Caco-2 (cell line): ENCODE measurements around the gene MCU. TPM values are rescaled to one million over a fixed set of nuclear protein-coding genes. Genes with fewer than 3 reads are reported as not detected.
"Not testable (repeated sequence)": the region's sequence is repeated elsewhere in the genome, so short reads cannot be mapped to it uniquely, and the experiment has no call there.

Source experiments
- BruUV-seq: library from RNA; stranded (reverse); fragments of 400-500 nt; replicated peaks from 2 replicates; lab custom pipeline; 2021; lab: Mats Ljungman, UMichigan
- CTCF ChIA-PET: fragments of 300-600 bp; sonication (Branson Sonifier 250); formaldehyde crosslinking; loops from one replicate; lab custom pipeline; 2022; ENCODE audit warnings: antibody characterized with exemption; lab: Charles Lee
- POLR2A ChIA-PET: fragments of 300-600 bp; sonication (Branson Sonifier 250); formaldehyde crosslinking; loops from one replicate; lab custom pipeline; 2022; ENCODE audit warnings: antibody characterized with exemption; lab: Charles Lee
- DNase-seq, 2 experiments: peaks; one replicate each; pipeline versions ENCODE4 v3.0.0 to v3.0.0-alpha.2; 2020 to 2022
- H3K27me3 ChIP-seq: replicated peaks from 2 replicates; pipeline ENCODE4 v1.6.0; 2011; ENCODE audit warnings: low read length; ENCODE audit not compliant: control insufficient read depth, insufficient read depth
- H3K36me3 ChIP-seq: 2 replicates; pipeline ENCODE4 v1.5.1; 2011; ENCODE audit warnings: low read length; ENCODE audit not compliant: control insufficient read depth, insufficient read depth
- H3K4me1 ChIP-seq: fragments of 250-450 bp; sonication (Bioruptor Pico); 2 replicates; pipeline ENCODE4 v1.5.1; 2020; ENCODE audit warnings: mild to moderate bottlenecking
- H3K4me3 ChIP-seq: 2 replicates; pipeline ENCODE4 v1.5.1; 2011; ENCODE audit warnings: low read depth, mild to moderate bottlenecking, control low read depth, low read length
- H3K9me3 ChIP-seq: fragments of 250-450 bp; sonication (Bioruptor Pico); 2 replicates; pipeline ENCODE4 v1.5.1; 2020; ENCODE audit warnings: mild to moderate bottlenecking, moderate library complexity
- H3K27ac Mint-ChIP-seq: one replicate; pipeline ENCODE4 v1.8.0; 2022; ENCODE audit warnings: mixed read lengths; ENCODE audit not compliant: unreplicated experiment
- H3K27me3 Mint-ChIP-seq: one replicate; pipeline ENCODE4 v1.8.0; 2022; ENCODE audit warnings: mixed read lengths; ENCODE audit not compliant: insufficient read depth, unreplicated experiment
- H3K36me3 Mint-ChIP-seq: one replicate; pipeline ENCODE4 v1.8.0; 2022; ENCODE audit warnings: mild to moderate bottlenecking, mixed read lengths; ENCODE audit not compliant: insufficient read depth, unreplicated experiment
- H3K4me1 Mint-ChIP-seq: one replicate; pipeline ENCODE4 v1.8.0; 2022; ENCODE audit warnings: low read depth, mixed read lengths; ENCODE audit not compliant: unreplicated experiment
- H3K4me3 Mint-ChIP-seq: one replicate; pipeline ENCODE4 v1.8.0; 2022; ENCODE audit warnings: mild to moderate bottlenecking, moderate library complexity, mixed read lengths; ENCODE audit not compliant: unreplicated experiment
- H3K9me3 Mint-ChIP-seq: one replicate; pipeline ENCODE4 v1.8.0; 2022; ENCODE audit warnings: mixed read lengths; ENCODE audit not compliant: unreplicated experiment
- intact Hi-C: fragments of 100-400 bp; cut with micrococcal nuclease; formaldehyde crosslinking; loops from one replicate; pipeline ENCODE4 v1.10.0; 2022; ENCODE audit not compliant: unreplicated experiment
- total RNA-seq: library from RNA; stranded (reverse); gene quantifications from 2 replicates; pipeline ENCODE4 v1.2.3, GENCODE V29; 2022
- TF ChIP-seq, protein P1 (sequence below), 2 experiments: fragments of 200-600 bp in 1 of 2; IDR thresholded peaks; 1 replicate in 1 of 2; 2 replicates in 1 of 2; pipeline versions ENCODE4 v1.5.1 to v1.8.0; 2011 to 2022; ENCODE audit warnings: antibody characterized with exemption in 1 of 2, control low read depth in 1 of 2, inconsistent platforms in 1 of 2, low read depth in 1 of 2, low read length in 1 of 2, mild to moderate bottlenecking in 1 of 2, moderate library complexity in 1 of 2; ENCODE audit not compliant: insufficient read depth in 1 of 2, severe bottlenecking in 1 of 2, unreplicated experiment in 1 of 2

The MCU gene
- total RNA-seq, 1 experiment from 2014 or later: 62.5 TPM

DNA sequence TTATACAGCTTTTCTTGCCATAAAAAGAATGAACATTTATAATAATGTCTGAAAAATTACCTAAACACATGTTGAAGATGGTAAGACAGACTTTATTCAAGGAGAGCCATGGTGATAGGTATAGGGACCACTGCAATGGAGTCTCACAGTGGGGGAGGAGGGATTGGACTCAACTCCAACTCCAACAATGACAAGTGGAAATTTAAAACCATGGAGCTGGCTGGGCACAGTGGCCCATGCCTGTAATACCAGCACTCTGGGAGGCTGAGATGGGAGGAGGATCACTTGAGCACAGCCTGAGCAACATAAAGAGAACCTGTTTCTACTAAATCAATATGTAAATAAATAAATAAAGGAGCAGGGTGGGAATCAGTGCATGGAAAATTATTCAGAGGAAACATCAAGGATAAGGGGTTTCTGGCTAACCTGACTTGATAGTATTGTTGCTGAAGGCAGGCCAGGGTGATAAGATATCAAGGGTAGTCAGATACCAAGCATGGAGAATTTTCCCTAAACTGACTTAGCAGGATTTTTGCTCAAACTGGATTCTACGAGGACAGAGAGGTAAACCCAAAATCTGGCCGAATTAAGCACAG lies 46.6 kb upstream of the MCU start:
- BruUV-seq: no TSS peak

DNA sequence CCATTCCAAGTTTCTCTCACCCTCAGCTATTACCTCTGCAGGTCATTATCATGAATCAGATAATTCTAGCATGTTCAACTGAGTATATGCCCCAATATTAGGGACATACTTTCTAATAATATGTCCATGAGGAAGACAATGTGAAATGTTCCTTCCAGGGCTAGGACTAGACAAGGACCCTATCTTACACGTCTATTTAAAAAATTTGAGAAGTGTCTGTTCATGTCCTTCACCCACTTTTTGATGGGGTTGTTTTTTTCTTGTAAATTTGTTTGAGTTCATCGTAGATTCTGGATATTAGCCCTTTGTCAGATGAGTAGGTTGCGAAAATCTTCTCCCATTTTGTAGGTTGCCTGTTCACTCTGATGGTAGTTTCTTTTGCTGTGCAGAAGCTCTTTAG lies 45.0 kb upstream of the MCU start:
- ChIA-PET CTCF (interaction anchor here (0.6 kb wide), 1 partner anchor 1248 kb away, joined by 3 read pairs; no protein-coding TSS in a partner anchor), POLR2A (interaction anchor here (1.0 kb wide), 1 partner anchor 21 kb away, joined by 3 read pairs; the partner anchor contains the start of gene MICU1)
- DNase-seq, H3K36me3 Mint-ChIP-seq, H3K27ac Mint-ChIP-seq, H3K4me1 ChIP-seq, H3K4me3 Mint-ChIP-seq, BruUV-seq, H3K4me1 Mint-ChIP-seq, H3K9me3 Mint-ChIP-seq, H3K36me3 ChIP-seq, H3K27me3 ChIP-seq, intact Hi-C loops, H3K9me3 ChIP-seq, H3K4me3 ChIP-seq, H3K27me3 Mint-ChIP-seq: not testable (repeated sequence)

More for the DNA sequence above, 46.6 kb upstream of the MCU start:
- intact Hi-C loops: no loop called here
- Mint-ChIP-seq H3K9me3 (no peaks in the 10 kb centered on the region), H3K4me1 (no peaks in the 10 kb centered on the region), H3K4me3 (no peak overlapping the region), H3K27me3 (no peaks in the 10 kb centered on the region), H3K27ac (no peak overlapping the region), H3K36me3 (no peaks in the 10 kb centered on the region)
- Histone ChIP-seq H3K36me3 (no peaks in the 10 kb centered on the region), H3K4me1 (no peaks in the 10 kb centered on the region), H3K9me3 (no peaks in the 10 kb centered on the region), H3K27me3 (no peaks in the 10 kb centered on the region), H3K4me3 (no peak overlapping the region)
- TF ChIP-seq, protein P1, sequence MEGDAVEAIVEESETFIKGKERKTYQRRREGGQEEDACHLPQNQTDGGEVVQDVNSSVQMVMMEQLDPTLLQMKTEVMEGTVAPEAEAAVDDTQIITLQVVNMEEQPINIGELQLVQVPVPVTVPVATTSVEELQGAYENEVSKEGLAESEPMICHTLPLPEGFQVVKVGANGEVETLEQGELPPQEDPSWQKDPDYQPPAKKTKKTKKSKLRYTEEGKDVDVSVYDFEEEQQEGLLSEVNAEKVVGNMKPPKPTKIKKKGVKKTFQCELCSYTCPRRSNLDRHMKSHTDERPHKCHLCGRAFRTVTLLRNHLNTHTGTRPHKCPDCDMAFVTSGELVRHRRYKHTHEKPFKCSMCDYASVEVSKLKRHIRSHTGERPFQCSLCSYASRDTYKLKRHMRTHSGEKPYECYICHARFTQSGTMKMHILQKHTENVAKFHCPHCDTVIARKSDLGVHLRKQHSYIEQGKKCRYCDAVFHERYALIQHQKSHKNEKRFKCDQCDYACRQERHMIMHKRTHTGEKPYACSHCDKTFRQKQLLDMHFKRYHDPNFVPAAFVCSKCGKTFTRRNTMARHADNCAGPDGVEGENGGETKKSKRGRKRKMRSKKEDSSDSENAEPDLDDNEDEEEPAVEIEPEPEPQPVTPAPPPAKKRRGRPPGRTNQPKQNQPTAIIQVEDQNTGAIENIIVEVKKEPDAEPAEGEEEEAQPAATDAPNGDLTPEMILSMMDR (IDR thresholded peaks at IDR 0.05; ENCODE audit: insufficient read depth in 1 of 2, low read depth in 1 of 2, low read length in 1 of 2, severe bottlenecking in 1 of 2, unreplicated experiment in 1 of 2): no peak
- no peak for DNase-seq
- ChIA-PET POLR2A (no interaction called here), CTCF (interaction anchor here (0.6 kb wide), 1 partner anchor 280 kb away, joined by 5 read pairs; no protein-coding TSS in a partner anchor)

DNA sequence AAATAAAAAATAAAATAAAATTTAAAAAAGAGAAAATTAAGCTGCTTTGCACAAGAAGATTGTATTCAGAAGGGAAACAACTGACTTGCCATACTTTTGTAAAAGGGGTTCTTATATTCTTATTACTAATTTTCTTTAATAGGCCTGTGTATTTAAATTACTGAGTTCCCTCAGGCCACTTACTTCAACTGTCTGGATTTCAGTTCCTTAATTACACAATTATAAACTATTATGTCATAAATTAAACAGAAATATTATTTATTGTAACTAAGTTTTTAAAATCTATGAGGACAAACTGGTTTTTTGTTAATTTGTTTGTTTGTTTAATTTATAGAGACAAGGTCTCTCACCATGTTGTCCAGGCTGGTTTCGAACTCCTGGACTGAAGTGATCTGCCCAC lies 43.6 kb upstream of the MCU start:
- POLR2A ChIA-PET: no interaction called here

More for the DNA sequence above, 43.6 kb upstream of the MCU start:
- H3K36me3 ChIP-seq: no peaks in the 10 kb centered on the region
- intact Hi-C loops: no loop called here
- no peaks in the 10 kb centered on the region for H3K27me3 Mint-ChIP-seq
- no TSS peak for BruUV-seq
- H3K27ac Mint-ChIP-seq: no peak overlapping the region
- CTCF ChIA-PET: no interaction called here
- no peak overlapping the region for H3K4me3 Mint-ChIP-seq
- no peaks in the 10 kb centered on the region for H3K27me3 ChIP-seq
- no peak for DNase-seq
- H3K9me3 Mint-ChIP-seq: no peaks in the 10 kb centered on the region
- H3K4me1 Mint-ChIP-seq: no peaks in the 10 kb centered on the region
- TF ChIP-seq, protein P1 (IDR thresholded peaks at IDR 0.05; ENCODE audit: insufficient read depth in 1 of 2, low read depth in 1 of 2, low read length in 1 of 2, severe bottlenecking in 1 of 2, unreplicated experiment in 1 of 2): no peak
- H3K36me3 Mint-ChIP-seq: no peaks in the 10 kb centered on the region
- H3K4me1 ChIP-seq: no peaks in the 10 kb centered on the region
- H3K9me3 ChIP-seq: no peaks in the 10 kb centered on the region
- H3K4me3 ChIP-seq: no peak overlapping the region
